HG02852 (cell line): ENCODE results near the gene KCP.
A peak's percentile ranks its signal among the peaks of the same experiment; 100 is the strongest.

Source experiments
- ATAC-seq: cut with Tn5 transposase; IDR thresholded peaks from one replicate; pipeline ENCODE4 v1.9.1; 2021; ENCODE audit warnings: mild to moderate bottlenecking, moderate library complexity; ENCODE audit not compliant: unreplicated experiment

KCP gene

DNA sequence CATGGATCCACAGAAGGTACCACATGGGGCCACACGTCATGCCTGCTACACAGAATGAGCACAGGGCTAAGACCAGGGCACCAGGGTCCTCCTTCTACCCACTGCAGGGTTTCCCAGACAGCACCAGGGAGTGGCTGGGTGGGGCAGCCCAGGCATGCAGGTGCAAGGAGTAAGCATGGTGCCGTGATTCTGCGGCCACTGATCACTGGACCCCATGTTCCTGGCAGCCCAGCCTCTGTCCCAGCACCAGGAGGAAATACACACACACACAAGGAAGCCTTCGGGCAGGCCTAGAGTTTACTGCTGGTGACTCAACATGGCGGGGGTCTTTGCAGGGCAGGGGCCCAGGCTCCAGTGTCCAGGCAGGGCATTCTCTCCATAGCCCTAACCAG lies 33.9 kb downstream of the KCP start:
- no peak for ATAC-seq

- ATAC-seq, result no peak
Measured at GRCh38 chr7:128876127-128876526, 34.4 kb downstream of the KCP start.

DNA sequence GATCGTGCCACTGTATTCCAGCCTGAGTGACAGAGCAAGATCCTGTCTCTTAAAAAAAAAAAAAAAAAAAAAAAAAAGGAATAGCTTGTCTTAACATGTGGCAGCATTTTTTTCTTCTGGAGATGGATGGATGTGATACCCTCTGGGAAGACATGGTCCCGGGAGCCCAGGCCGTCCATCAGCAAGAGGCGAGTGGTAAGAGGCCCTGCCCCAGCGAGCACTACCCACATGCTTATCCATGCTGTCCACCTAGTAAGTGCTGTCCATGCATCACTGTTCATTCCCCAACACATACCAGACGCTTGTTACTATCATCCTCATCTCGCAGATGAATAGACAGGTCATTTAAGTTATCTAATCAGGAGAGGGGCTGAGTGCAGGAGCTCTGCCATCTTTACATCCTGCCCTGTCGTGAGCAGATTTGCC lies 35.0 kb downstream of the KCP start:
- ATAC-seq, result no peak

- ATAC-seq, result no peak
Measured at GRCh38 chr7:128874140-128875031, 36.1 kb downstream of the KCP start.

GRCh38 chr7:128873234-128873633 lies 37.3 kb downstream of the KCP start:
- no peak for ATAC-seq

- no peak for ATAC-seq
Measured at GRCh38 chr7:128872394-128872824, 38.1 kb downstream of the KCP start.

GRCh38 chr7:128871050-128871449 lies 39.5 kb downstream of the KCP start:
- ATAC-seq, result no peak

DNA sequence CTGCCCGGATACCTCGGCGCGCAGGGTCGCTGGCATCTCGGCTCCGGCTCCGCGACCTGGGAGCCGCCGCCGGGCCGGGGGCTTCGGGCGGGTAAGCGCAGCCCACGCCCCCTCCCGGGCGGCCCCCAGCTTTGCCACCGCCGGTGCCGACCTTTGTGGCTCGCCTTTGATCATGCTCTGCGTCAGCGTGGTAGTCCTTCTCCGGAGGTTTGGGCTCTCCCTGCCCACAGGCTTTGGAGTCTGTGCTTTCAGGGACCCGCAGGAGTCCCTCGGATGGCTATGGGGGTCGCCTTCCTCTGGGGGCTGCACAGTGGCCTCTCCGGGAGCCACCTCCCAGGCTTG lies 40.6 kb downstream of the KCP start:
- ATAC-seq, result peak; percentile 16

- peak; percentile 64 for ATAC-seq
Measured at GRCh38 chr7:128869138-128869943, 41.2 kb downstream of the KCP start.

DNA sequence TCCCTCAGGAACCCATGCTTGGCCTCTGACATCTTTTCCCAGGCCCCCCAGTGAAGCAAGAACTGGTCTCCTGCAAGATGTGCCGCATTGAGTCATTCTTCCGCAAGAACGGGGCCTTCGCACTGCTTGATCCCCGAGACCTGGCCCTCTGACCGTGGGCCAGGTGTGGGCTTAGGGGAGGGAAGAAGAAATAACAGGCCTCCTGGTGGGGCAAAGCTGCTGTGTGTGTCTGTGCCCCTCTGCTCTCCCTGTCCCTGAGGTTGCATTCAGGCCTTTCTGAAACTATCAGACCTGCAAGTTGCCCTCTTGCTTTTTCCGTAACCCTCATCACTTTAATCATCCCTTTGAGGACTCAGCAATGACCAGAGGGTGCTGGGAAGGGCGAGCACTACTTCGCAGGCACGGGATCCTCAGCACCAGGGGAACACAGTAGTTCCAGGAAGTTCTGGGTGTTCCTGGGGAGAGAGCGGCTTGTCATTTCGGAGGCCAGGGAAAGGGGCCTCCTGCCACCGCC lies 41.8 kb downstream of the KCP start:
- no peak for ATAC-seq

DNA sequence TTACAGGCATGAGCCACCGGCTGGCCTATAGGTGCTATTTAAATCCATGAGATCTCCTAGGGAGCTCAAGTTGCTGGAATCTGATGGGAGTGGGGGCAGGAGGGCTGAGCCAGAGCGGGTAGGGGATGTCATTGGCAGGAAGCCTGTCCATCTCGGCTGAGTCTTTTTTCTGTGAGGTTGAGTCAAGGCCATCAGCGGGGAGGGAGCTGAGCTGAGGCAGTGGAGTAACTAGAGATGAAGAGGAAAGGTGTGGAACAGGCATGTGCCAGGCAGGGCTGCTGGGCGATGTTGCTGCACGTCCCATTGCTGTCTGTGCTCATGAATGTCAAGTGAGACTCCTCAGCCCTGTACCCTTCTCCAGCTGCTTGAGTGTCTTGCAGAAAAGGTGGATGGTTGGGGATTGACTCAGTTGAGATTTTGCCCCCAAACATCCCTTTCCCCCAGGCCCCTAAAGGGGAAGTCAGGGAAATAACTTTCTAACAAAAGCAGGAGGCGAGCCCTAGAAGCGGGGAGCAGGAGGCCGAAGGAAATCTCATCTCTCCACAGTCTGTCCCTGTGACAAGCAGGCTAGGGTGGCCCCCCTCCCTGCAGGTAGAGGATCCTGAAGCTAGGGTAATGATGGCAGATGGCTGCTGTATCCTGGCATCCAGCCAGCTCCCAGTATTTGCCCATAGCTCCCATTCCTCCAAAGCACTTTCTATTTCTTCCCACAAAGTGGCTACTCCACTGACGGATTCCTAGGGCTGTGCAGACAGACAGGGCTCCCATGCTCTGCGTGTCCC lies 42.5 kb downstream of the KCP start:
- no peak for ATAC-seq

GRCh38 chr7:128867241-128867640 lies 43.3 kb downstream of the KCP start:
- ATAC-seq, result no peak

GRCh38 chr7:128865996-128866877 lies 44.3 kb downstream of the KCP start:
- no peak for ATAC-seq

GRCh38 chr7:128865303-128865702 lies 45.2 kb downstream of the KCP start:
- no peak for ATAC-seq

DNA sequence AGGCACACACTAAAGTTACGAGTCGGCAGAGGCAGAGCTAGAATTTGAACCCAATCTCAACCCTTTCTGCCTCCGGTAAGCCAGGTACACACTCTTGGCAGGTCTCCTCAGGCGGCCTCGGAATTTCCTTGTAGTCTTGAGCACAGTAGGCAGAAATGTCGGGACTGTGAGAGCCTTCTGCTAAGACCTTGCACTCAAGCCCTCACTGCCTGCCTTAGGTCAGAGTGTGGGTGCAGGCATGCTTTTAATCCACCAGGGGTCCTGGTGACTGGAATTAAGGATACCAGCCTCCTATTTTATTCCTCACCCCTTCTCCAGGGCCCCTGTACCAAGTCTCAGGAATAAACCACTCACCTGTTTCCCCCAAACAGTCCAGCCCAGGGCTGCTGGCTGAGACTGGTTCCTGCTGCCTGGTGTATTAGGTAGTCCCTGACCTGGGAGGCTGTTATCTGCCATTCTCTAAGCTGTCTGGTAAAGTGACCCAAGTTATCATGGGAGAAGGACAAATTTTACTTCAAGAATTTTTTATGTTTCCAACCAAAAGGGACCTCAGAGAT lies 47.0 kb downstream of the KCP start:
- peak; percentile 41 for ATAC-seq

DNA sequence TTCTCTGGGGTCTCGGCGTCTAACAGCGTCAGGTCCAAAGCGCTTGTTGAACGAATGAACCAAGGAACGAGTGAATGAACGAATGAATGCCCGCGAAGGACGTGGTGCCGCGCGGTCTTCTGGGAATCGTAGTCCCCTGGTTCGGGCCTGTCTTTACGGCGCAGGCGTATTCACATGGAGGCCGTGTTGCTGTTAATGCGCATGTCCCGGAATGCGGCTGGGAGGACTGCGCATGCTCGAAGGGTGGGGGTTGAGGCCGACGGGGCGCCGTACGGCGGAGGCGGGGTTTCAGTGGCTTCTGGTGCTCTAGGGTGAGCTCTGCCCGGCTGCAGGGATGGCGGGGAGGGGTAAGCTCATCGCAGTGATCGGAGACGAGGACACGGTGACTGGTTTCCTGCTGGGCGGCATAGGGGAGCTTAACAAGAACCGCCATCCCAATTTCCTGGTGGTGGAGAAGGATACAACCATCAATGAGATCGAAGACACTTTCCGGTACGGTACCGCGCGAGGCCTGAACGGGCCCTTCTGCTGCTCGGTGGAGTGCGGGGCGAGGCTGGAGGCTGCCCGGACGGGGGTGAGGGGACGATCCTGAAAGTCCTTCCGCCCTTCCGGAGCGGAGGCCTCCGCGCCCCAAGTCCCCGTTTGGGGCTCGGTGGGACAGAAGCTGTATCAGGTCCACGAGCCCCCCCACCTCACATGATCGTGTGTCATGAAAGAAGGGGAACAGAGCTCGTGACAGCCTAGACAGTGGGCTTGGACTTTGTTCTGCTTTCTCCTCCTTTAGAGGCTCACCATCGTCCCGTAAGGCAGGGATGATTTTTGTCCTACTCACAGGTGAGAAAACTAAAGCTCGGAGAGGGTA lies 47.7 kb downstream of the KCP start, which contains the start of gene ATP6V1F:
TSS of gene ATP6V1F (plus strand) at position 286 of the 862 bp plus-strand sequence. CDS start at position 335, 49 bp downstream.
- peak; percentile 84 for ATAC-seq

GRCh38 chr7:128861957-128862570 lies 48.4 kb downstream of the KCP start:
- no peak for ATAC-seq
